ENCODE data around the gene FKBP9. TPM values are rescaled to one million over a fixed set of nuclear protein-coding genes. Genes with fewer than 3 reads are reported as not detected.

The FKBP9 gene, protein sequence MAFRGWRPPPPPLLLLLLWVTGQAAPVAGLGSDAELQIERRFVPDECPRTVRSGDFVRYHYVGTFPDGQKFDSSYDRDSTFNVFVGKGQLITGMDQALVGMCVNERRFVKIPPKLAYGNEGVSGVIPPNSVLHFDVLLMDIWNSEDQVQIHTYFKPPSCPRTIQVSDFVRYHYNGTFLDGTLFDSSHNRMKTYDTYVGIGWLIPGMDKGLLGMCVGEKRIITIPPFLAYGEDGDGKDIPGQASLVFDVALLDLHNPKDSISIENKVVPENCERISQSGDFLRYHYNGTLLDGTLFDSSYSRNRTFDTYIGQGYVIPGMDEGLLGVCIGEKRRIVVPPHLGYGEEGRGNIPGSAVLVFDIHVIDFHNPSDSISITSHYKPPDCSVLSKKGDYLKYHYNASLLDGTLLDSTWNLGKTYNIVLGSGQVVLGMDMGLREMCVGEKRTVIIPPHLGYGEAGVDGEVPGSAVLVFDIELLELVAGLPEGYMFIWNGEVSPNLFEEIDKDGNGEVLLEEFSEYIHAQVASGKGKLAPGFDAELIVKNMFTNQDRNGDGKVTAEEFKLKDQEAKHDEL
- 198 and 249 TPM in 2 replicates for total RNA-seq

DNA sequence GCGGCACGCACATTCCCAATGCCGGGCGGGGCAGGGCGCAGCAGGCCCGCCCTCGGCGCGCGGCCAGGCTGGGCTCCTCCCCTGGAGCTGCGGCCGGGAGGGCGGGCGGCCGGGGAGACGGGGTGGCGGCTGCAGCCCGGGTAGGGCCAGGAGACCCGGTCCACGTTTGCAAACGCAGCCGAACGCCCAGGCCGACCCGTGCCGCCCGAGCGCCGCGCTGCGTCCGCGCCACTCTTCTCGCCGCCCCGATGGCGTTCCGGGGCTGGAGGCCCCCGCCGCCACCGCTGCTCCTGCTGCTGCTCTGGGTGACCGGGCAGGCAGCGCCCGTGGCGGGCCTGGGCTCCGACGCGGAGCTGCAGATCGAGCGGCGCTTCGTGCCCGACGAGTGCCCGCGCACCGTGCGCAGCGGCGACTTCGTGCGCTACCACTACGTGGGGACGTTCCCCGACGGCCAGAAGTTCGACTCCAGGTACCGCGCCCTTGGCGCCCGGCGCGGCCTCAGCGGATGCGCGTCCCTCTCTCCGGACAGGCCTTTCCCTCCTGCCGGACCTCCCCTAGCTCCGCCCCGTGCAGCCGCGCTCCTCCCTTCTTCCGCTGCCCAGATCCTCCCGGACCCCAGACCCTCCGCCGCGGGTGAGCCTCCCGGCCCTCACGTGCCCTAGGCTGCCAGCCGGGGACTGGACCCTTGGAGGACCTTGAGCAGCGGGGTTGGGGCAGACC lies at the start of gene FKBP9:
Gene FKBP9, plus strand, starts transcription at position 115 of the 720 bp plus-strand sequence. Its CDS starts 134 bp downstream, at position 249.

Other genes starting within 250 kb of the FKBP9 start
- 17.4 and 22.8 TPM in 2 replicates for gene KBTBD2, start 65.7 kb upstream of the FKBP9 start, total RNA-seq
- gene NT5C3A, start 105.3 kb downstream of the FKBP9 start, total RNA-seq = 16.5 and 21.7 TPM in 2 replicates
- 11.1 and 18.3 TPM in 2 replicates for gene RP9, start 152.0 kb downstream of the FKBP9 start, total RNA-seq
- 10.0 and 11.1 TPM in 2 replicates for gene BBS9, start 172.1 kb downstream of the FKBP9 start, total RNA-seq